Upper lobe of left lung (tissue), 4 donors: Measurements from ENCODE around the gene FAM162A.

Experiments
- EP300 ChIP-seq, 4 donors: sonication (generic); formaldehyde crosslinking; IDR thresholded peaks; one replicate each; pipeline ENCODE4 v1.5.1; 2017; ENCODE audit warnings: antibody characterized with exemption in 4 of 4, control low read depth in 2 of 4
- POLR2AphosphoS5 ChIP-seq, 2 donors: sonication (generic); formaldehyde crosslinking; IDR thresholded peaks; one replicate each; pipeline ENCODE4 v1.5.1; 2017; ENCODE audit warnings: antibody characterized with exemption in 2 of 2

DNA sequence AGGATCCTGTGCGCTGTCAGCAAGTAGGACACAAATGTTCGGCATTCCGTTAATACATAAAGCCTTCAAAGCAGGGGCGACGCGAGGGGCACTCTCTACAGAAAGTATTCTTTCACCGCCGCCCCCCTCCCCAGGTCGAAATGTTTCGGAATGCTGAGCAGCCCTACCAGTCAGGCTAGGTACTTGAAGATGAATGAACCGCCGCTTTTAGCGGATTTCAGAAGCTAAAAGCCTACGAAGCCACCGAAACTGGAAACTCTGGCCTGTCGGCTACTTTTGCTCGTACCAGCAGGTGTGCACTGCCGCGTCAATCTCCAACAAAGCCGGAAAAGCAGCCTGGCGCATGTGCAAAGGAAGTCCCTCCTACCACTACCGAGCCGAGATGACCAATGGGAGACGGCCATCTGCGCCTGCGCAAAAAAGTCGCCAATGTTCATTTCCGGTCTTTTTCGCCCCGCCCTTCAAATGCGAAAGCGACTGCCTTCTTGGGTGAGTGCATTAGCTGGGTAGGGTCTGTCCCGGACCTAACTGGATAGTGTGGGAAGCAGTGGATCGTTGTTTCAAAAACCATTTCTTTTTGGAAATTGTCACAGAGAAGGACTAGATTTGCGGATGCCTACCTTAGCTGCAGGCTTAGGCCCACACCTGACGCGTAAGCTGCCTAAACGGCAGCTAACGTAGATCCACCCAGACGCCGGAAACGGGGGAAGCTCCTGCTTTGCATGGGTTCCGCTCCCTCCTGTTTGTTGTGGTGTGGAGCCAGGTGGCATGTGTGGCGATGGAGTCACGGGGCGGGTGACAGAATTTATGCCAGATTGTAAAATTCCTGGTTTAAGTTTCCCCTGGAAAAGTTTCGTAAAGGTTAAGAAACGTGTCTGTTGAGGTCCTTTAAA, 32.0 kb downstream of the FAM162A start, which contains the start of gene WDR5B:
- TF ChIP-seq EP300 (IDR thresholded peaks at IDR 0.05) (peak in 1 of 4 donors; percentile 15), POLR2AphosphoS5 (IDR thresholded peaks at IDR 0.05) (peak; percentile 85 to 92)
